GM21360 (cell line): ENCODE results near the gene C9orf50.
"Not testable (repeated sequence)": the region's sequence is repeated elsewhere in the genome, so short reads cannot be mapped to it uniquely, and the experiment has no call there.

Source experiments
- ATAC-seq: cut with Tn5 transposase; IDR thresholded peaks from one replicate; pipeline ENCODE4 v1.9.1; 2021; ENCODE audit warnings: mild to moderate bottlenecking, moderate library complexity; ENCODE audit not compliant: unreplicated experiment

C9orf50 gene

GRCh38 chr9:129648092-129648763 lies 27.3 kb upstream of the C9orf50 start:
- no peak for ATAC-seq

- ATAC-seq, result no peak
Measured at GRCh38 chr9:129647635-129648034, 26.7 kb upstream of the C9orf50 start.

GRCh38 chr9:129646654-129647053 lies 25.8 kb upstream of the C9orf50 start:
- ATAC-seq, result no peak

- no peak for ATAC-seq
Measured at GRCh38 chr9:129646252-129646651, 25.4 kb upstream of the C9orf50 start.

GRCh38 chr9:129644902-129645301 lies 24.0 kb upstream of the C9orf50 start:
- ATAC-seq, result no peak

GRCh38 chr9:129644365-129644764 lies 23.5 kb upstream of the C9orf50 start:
- no peak for ATAC-seq

- no peak for ATAC-seq
Measured at GRCh38 chr9:129643706-129644105, 22.8 kb upstream of the C9orf50 start.

GRCh38 chr9:129641750-129642585 lies 21.1 kb upstream of the C9orf50 start, which contains the start of gene ASB6:
Gene ASB6 (minus strand): TSS chr9:129642151. CDS start chr9:129641999, 152 bp downstream.
- ATAC-seq, result peak; percentile 83

- peak; percentile 23 for ATAC-seq
Measured at GRCh38 chr9:129640871-129641749, 20.2 kb upstream of the C9orf50 start.

GRCh38 chr9:129640086-129640870 lies 19.4 kb upstream of the C9orf50 start:
- no peak for ATAC-seq

- ATAC-seq, result no peak
Measured at GRCh38 chr9:129639756-129640085, 18.8 kb upstream of the C9orf50 start.

- no peak for ATAC-seq
Measured at GRCh38 chr9:129639034-129639630, 18.2 kb upstream of the C9orf50 start.

GRCh38 chr9:129637673-129638439 lies 17.0 kb upstream of the C9orf50 start:
- ATAC-seq, result no peak

GRCh38 chr9:129637102-129637501 lies 16.2 kb upstream of the C9orf50 start:
- ATAC-seq, result no peak

- not testable (repeated sequence) for ATAC-seq
Measured at GRCh38 chr9:129636343-129636742, 15.4 kb upstream of the C9orf50 start.

GRCh38 chr9:129635099-129636065 lies 14.5 kb upstream of the C9orf50 start:
- ATAC-seq, result no peak

- ATAC-seq, result no peak
Measured at GRCh38 chr9:129633848-129634247, 12.9 kb upstream of the C9orf50 start.

GRCh38 chr9:129633207-129633606 lies 12.3 kb upstream of the C9orf50 start:
- no peak for ATAC-seq
